ENCODE measurements around the gene SEC14L1.

GRCh38 chr17:77182205-77183172 lies 41.7 kb downstream of the SEC14L1 start:
- no peak for TF ChIP-seq GATA2 (IDR thresholded peaks at IDR 0.05; ENCODE audit: low read depth, low read length)
- no peak for TF ChIP-seq GATA3 (IDR thresholded peaks at IDR 0.05; ENCODE audit: low read depth, low read length)

Data from SH-SY5Y (cell line).